Natural killer cell treated with Interleukin-12 subunit alpha and Interleukin-12 subunit beta and Interleukin-15 and Interleukin-18, amount 100 ng/mL, for 72 hours (primary cell): Measurements from ENCODE around the gene NPHS1. TPM values are rescaled to one million over a fixed set of nuclear protein-coding genes. Genes with fewer than 3 reads are reported as not detected.
"Not testable (repeated sequence)": the region's sequence is repeated elsewhere in the genome, so short reads cannot be mapped to it uniquely, and the experiment has no call there.

Experiments
- ATAC-seq, 2 donors: fragments of 150-1000 bp; cut with Tn5 transposase in 1 of 2; sonication (Bioruptor Pico), chemical (Tn5 transposase) in 1 of 2; 2 replicates each; pipeline ENCODE4 v1.10.0; 2021
- DNase-seq: peaks from one replicate; pipeline ENCODE4 v3.0.0; 2022; ENCODE audit warnings: low spot score
- H3K27ac Mint-ChIP-seq, 2 donors: 1 replicate in 1 of 2; 2 replicates in 1 of 2; pipeline ENCODE4 v1.8.0; 2022; ENCODE audit warnings: mixed read lengths in 2 of 2, mild to moderate bottlenecking in 1 of 2, moderate library complexity in 1 of 2
- H3K27me3 Mint-ChIP-seq, 2 donors: 1 replicate in 1 of 2; 2 replicates in 1 of 2; pipeline ENCODE4 v1.8.0; 2022; ENCODE audit warnings: mixed read lengths in 2 of 2
- H3K36me3 Mint-ChIP-seq: one replicate; pipeline ENCODE4 v1.8.0; 2022; ENCODE audit warnings: mixed read lengths
- H3K4me1 Mint-ChIP-seq, 2 donors: 1 replicate in 1 of 2; 2 replicates in 1 of 2; pipeline ENCODE4 v1.8.0; 2022; ENCODE audit warnings: low read depth in 2 of 2, mixed read lengths in 2 of 2, mild to moderate bottlenecking in 1 of 2
- H3K4me3 Mint-ChIP-seq: one replicate; pipeline ENCODE4 v1.8.0; 2022; ENCODE audit warnings: mixed read lengths
- H3K9me3 Mint-ChIP-seq: 2 replicates; pipeline ENCODE4 v1.8.0; 2022; ENCODE audit warnings: mixed read lengths
- total RNA-seq, 2 donors: library from RNA; stranded (reverse); gene quantifications; one replicate each; pipeline ENCODE4 v1.2.3, GENCODE V29; 2022

Gene NPHS1
- total RNA-seq, 2 donors from 2014 or later: not detected

GRCh38 chr19:35806597-35806996 lies 45.7 kb downstream of the NPHS1 start:
- no peak for DNase-seq
- Mint-ChIP-seq H3K27ac (no peak overlapping the region), H3K9me3 (no peaks in the 10 kb centered on the region), H3K27me3 (peaks cover 6 to 10% of the 10 kb centered on the region in 2 donors), H3K4me1 (peaks cover 15 to 16% of the 10 kb centered on the region in 2 donors), H3K4me3 (no peak overlapping the region), H3K36me3 (no peaks in the 10 kb centered on the region)
- peak in 1 of 2 donors; percentile 28 for ATAC-seq

GRCh38 chr19:35805526-35806102 lies 46.7 kb downstream of the NPHS1 start:
- H3K36me3 Mint-ChIP-seq: no peaks in the 10 kb centered on the region
- no peaks in the 10 kb centered on the region for H3K9me3 Mint-ChIP-seq
- no peak overlapping the region for H3K4me3 Mint-ChIP-seq
- no peak for ATAC-seq
- H3K4me1 Mint-ChIP-seq: peaks cover 15 to 16% of the 10 kb centered on the region in 2 donors
- H3K27ac Mint-ChIP-seq: peak overlapping the region in 1 of 2 donors; percentile 54
- no peak for DNase-seq
- H3K27me3 Mint-ChIP-seq: peaks cover 0 to 2% of the 10 kb centered on the region in 2 donors

GRCh38 chr19:35801828-35802227 lies 50.5 kb downstream of the NPHS1 start:
- H3K9me3 Mint-ChIP-seq: no peaks in the 10 kb centered on the region
- peaks cover 21 to 23% of the 10 kb centered on the region in 2 donors for H3K4me1 Mint-ChIP-seq
- DNase-seq (no peak), ATAC-seq (no peak)
- H3K4me3 Mint-ChIP-seq: no peak overlapping the region
- H3K36me3 Mint-ChIP-seq: no peaks in the 10 kb centered on the region
- no peak overlapping the region for H3K27ac Mint-ChIP-seq
- peaks cover 7 to 9% of the 10 kb centered on the region in 2 donors for H3K27me3 Mint-ChIP-seq

DNA sequence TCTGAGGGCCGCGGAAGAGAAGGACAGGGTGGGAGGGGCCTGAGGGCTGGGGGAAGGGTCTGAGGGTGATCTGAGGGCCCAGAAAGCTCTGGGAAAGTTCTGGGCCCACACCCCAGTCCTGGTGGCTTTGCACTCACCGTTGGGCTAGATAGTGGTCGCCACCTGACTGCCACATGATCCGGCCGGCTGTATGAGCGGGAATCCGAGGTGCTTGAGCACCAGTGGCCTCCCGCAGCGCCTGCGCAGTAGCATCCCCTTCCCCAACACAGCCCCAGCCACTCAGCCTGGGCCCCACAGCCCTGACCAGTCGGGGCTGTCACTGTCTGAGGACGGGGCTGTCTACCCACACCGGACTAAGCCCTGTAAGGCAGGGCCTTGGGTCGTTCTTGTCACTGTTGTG lies 54.6 kb downstream of the NPHS1 start:
- H3K27me3 Mint-ChIP-seq: peaks cover 14 to 15% of the 10 kb centered on the region in 2 donors
- H3K9me3 Mint-ChIP-seq: no peaks in the 10 kb centered on the region
- H3K4me3 Mint-ChIP-seq: no peak overlapping the region
- H3K36me3 Mint-ChIP-seq: no peaks in the 10 kb centered on the region
- no peak overlapping the region for H3K27ac Mint-ChIP-seq
- peaks cover 8 to 9% of the 10 kb centered on the region in 2 donors for H3K4me1 Mint-ChIP-seq
- ATAC-seq (peak; percentile 49 to 65), DNase-seq (no peak)

- ATAC-seq (peak; percentile 3 to 12), DNase-seq (no peak)
- H3K27me3 Mint-ChIP-seq: peaks cover 14 to 15% of the 10 kb centered on the region in 2 donors
- H3K27ac Mint-ChIP-seq: no peak overlapping the region
- no peaks in the 10 kb centered on the region for H3K36me3 Mint-ChIP-seq
- no peak overlapping the region for H3K4me3 Mint-ChIP-seq
- peaks cover 8 to 9% of the 10 kb centered on the region in 2 donors for H3K4me1 Mint-ChIP-seq
- H3K9me3 Mint-ChIP-seq: no peaks in the 10 kb centered on the region
Measured at GRCh38 chr19:35796645-35797542, 55.4 kb downstream of the NPHS1 start.

GRCh38 chr19:35795564-35795963 lies 56.7 kb downstream of the NPHS1 start:
- H3K4me3 Mint-ChIP-seq, H3K9me3 Mint-ChIP-seq: not testable (repeated sequence)
- peaks cover 14 to 15% of the 10 kb centered on the region in 2 donors for H3K27me3 Mint-ChIP-seq

DNA sequence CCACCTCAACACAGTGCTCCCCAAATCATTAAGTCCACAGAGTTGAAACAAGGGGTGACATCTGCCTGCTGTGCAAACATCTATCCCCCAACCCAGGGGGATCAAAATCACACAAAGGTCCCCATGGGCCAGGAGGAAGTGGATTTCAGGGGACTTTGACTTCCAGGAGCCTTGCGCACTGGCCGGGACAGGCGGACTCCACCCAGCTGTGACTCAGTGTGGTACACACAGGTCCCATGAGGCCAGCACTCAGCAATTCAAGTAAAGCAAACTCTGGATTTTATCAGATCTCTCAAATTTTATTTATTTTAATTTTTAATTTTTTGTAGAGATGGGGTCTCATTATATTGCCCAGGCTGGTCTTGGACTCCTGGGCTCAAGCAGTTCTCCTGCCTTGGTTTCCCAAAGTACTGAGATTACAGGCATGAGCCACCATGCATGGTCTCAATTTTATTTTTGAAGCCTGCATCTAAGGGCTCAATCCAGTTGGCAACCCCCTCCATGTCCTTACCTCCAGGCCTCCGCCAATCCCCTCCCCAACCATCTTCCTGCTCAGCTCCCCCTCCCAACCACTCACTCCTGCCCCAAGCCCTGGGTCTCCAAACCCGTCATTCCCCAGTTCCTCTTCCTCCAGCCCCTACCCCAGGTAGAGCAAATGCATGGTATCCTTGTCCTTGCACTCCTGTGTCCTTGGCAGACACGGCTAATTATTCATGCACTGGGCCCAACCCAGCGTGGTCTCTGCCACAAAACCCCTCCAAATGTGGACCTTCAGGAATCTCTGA lies 58.7 kb downstream of the NPHS1 start:
- Mint-ChIP-seq H3K4me1 (peaks cover 7 to 8% of the 10 kb centered on the region in 2 donors), H3K27ac (no peak overlapping the region), H3K4me3 (no peak overlapping the region), H3K36me3 (no peaks in the 10 kb centered on the region), H3K27me3 (peaks cover 12 to 15% of the 10 kb centered on the region in 2 donors), H3K9me3 (no peaks in the 10 kb centered on the region)
- no peak for ATAC-seq
- no peak for DNase-seq

More at GRCh38 chr19:35795564-35795963, 56.7 kb downstream of the NPHS1 start:
- not testable (repeated sequence) for H3K4me1 Mint-ChIP-seq, H3K36me3 Mint-ChIP-seq, ATAC-seq, DNase-seq, H3K27ac Mint-ChIP-seq

GRCh38 chr19:35792888-35793287 lies 59.4 kb downstream of the NPHS1 start:
- Mint-ChIP-seq H3K27ac (no peak overlapping the region), H3K9me3 (no peaks in the 10 kb centered on the region), H3K36me3 (no peaks in the 10 kb centered on the region), H3K4me1 (peaks cover 7 to 8% of the 10 kb centered on the region in 2 donors), H3K27me3 (peaks cover 12 to 15% of the 10 kb centered on the region in 2 donors), H3K4me3 (no peak overlapping the region)
- DNase-seq (no peak), ATAC-seq (no peak)

GRCh38 chr19:35792312-35792711 lies 60.0 kb downstream of the NPHS1 start:
- Mint-ChIP-seq H3K9me3 (no peaks in the 10 kb centered on the region), H3K36me3 (no peaks in the 10 kb centered on the region), H3K4me3 (no peak overlapping the region), H3K4me1 (peaks cover 6% of the 10 kb centered on the region in 2 donors), H3K27me3 (peaks cover 10 to 13% of the 10 kb centered on the region in 2 donors), H3K27ac (no peak overlapping the region)
- ATAC-seq (no peak), DNase-seq (no peak)

GRCh38 chr19:35791814-35792279 lies 60.5 kb downstream of the NPHS1 start:
- H3K4me3 Mint-ChIP-seq: no peak overlapping the region
- peaks cover 5 to 8% of the 10 kb centered on the region in 2 donors for H3K27me3 Mint-ChIP-seq
- DNase-seq (no peak), ATAC-seq (no peak)
- H3K36me3 Mint-ChIP-seq: no peaks in the 10 kb centered on the region
- no peak overlapping the region for H3K27ac Mint-ChIP-seq
- H3K4me1 Mint-ChIP-seq: peaks cover 2% of the 10 kb centered on the region in 2 donors
- no peaks in the 10 kb centered on the region for H3K9me3 Mint-ChIP-seq

- Mint-ChIP-seq H3K27ac (no peak overlapping the region), H3K4me1 (no peaks in the 10 kb centered on the region), H3K9me3 (no peaks in the 10 kb centered on the region), H3K36me3 (no peaks in the 10 kb centered on the region), H3K27me3 (peaks cover under 1 to 2% of the 10 kb centered on the region in 2 donors), H3K4me3 (no peak overlapping the region)
- DNase-seq (no peak), ATAC-seq (peak in 1 of 2 donors; percentile 10)
Measured at GRCh38 chr19:35790981-35791813, 61.1 kb downstream of the NPHS1 start.

GRCh38 chr19:35789978-35790944 lies 62.0 kb downstream of the NPHS1 start:
- Mint-ChIP-seq H3K4me3 (no peak overlapping the region), H3K9me3 (no peaks in the 10 kb centered on the region), H3K27me3 (no peaks in the 10 kb centered on the region), H3K27ac (no peak overlapping the region), H3K4me1 (no peaks in the 10 kb centered on the region), H3K36me3 (no peaks in the 10 kb centered on the region)
- ATAC-seq (no peak), DNase-seq (no peak)
